Renal pelvis (tissue), 4 donors: ENCODE measurements around the gene RASSF3. TPM values are rescaled to one million over a fixed set of nuclear protein-coding genes. Genes with fewer than 3 reads are reported as not detected.
"Not testable (repeated sequence)": the region's sequence is repeated elsewhere in the genome, so short reads cannot be mapped to it uniquely, and the experiment has no call there.

Source experiments
- DNase-seq: peaks from one replicate; pipeline ENCODE4 v3.0.0-alpha.2; 2013
- polyA plus RNA-seq, 3 donors: library from polyadenylated mRNA; unstranded; fragments of 120-200 nt; gene quantifications; one replicate each; pipeline ENCODE4 v1.2.1, GENCODE V29; 2013; ENCODE audit not compliant: insufficient read length in 3 of 3

RASSF3 gene
- polyA plus RNA-seq, 3 donors, result 16.5 to 19.0 (median 18.3) TPM

GRCh38 chr12:64687816-64688215 lies 77.5 kb downstream of the RASSF3 start:
- DNase-seq, result no peak

- DNase-seq, result no peak
Observed at GRCh38 chr12:64688219-64688618, 77.9 kb downstream of the RASSF3 start.

GRCh38 chr12:64688715-64689114 lies 78.4 kb downstream of the RASSF3 start:
- DNase-seq, result no peak

GRCh38 chr12:64690236-64690635 lies 79.9 kb downstream of the RASSF3 start:
- DNase-seq, result not testable (repeated sequence)

GRCh38 chr12:64691227-64691794 lies 81.0 kb downstream of the RASSF3 start:
- peak; percentile 46 for DNase-seq

- peak; percentile 65 for DNase-seq
Observed at GRCh38 chr12:64691795-64692583, 81.7 kb downstream of the RASSF3 start.

- DNase-seq, result no peak
Observed at GRCh38 chr12:64694130-64695040, 84.1 kb downstream of the RASSF3 start.

GRCh38 chr12:64695550-64695949 lies 85.3 kb downstream of the RASSF3 start:
- DNase-seq, result no peak

- no peak for DNase-seq
Observed at GRCh38 chr12:64696080-64696741, 85.9 kb downstream of the RASSF3 start.

GRCh38 chr12:64699504-64700115 lies 89.3 kb downstream of the RASSF3 start:
- no peak for DNase-seq

GRCh38 chr12:64700532-64700931 lies 90.2 kb downstream of the RASSF3 start:
- DNase-seq, result no peak

- DNase-seq, result no peak
Observed at GRCh38 chr12:64701283-64701682, 91.0 kb downstream of the RASSF3 start.

GRCh38 chr12:64706306-64706705 lies 96.0 kb downstream of the RASSF3 start:
- DNase-seq, result no peak

- DNase-seq, result no peak
Observed at GRCh38 chr12:64706857-64707256, 96.6 kb downstream of the RASSF3 start.

GRCh38 chr12:64707362-64707761 lies 97.1 kb downstream of the RASSF3 start:
- no peak for DNase-seq

GRCh38 chr12:64707926-64708325 lies 97.6 kb downstream of the RASSF3 start:
- no peak for DNase-seq

- no peak for DNase-seq
Observed at GRCh38 chr12:64709429-64709828, 99.1 kb downstream of the RASSF3 start.

GRCh38 chr12:64713376-64713775 lies 103.1 kb downstream of the RASSF3 start:
- no peak for DNase-seq

- DNase-seq, result no peak
Observed at GRCh38 chr12:64714551-64714968, 104.3 kb downstream of the RASSF3 start.

GRCh38 chr12:64716371-64716770 lies 106.1 kb downstream of the RASSF3 start:
- DNase-seq, result no peak

- DNase-seq, result no peak
Observed at GRCh38 chr12:64716839-64717455, 106.7 kb downstream of the RASSF3 start.
